GM12874 (cell line): ENCODE data around the gene RPL5.
A peak's percentile ranks its signal among the peaks of the same experiment; 100 is the strongest.

Experiments used
- CTCF ChIP-seq: IDR thresholded peaks from 2 replicates; pipeline ENCODE4 v1.5.1; 2011; ENCODE audit warnings: low read depth, mild to moderate bottlenecking, control low read depth, low read length, moderate library complexity; ENCODE audit not compliant: insufficient read depth

Gene RPL5

GRCh38 chr1:92805216-92805615 is 26.6 kb upstream of the RPL5 start:
- no peak for TF ChIP-seq CTCF

GRCh38 chr1:92808381-92808780 is 23.5 kb upstream of the RPL5 start:
- no peak for TF ChIP-seq CTCF

- TF ChIP-seq CTCF: no peak
These were observed 15.1 kb upstream of the RPL5 start for GRCh38 chr1:92816732-92817131.

GRCh38 chr1:92817137-92817697 is 14.6 kb upstream of the RPL5 start:
- no peak for TF ChIP-seq CTCF

- peak; percentile 79 for TF ChIP-seq CTCF
These were observed 13.7 kb upstream of the RPL5 start for GRCh38 chr1:92817986-92818764.

- TF ChIP-seq CTCF: no peak
These were observed 11.8 kb upstream of the RPL5 start for GRCh38 chr1:92820024-92820423.

GRCh38 chr1:92820551-92820950 is 11.3 kb upstream of the RPL5 start:
- TF ChIP-seq CTCF: no peak
